ENCODE measurements around the gene TM2D1.
"Not testable (repeated sequence)": the region's sequence is repeated elsewhere in the genome, so short reads cannot be mapped to it uniquely, and the experiment has no call there.

The TM2D1 gene

GRCh38 chr1:61724506-61724812, 482 bp downstream of the TM2D1 start:
- TF ChIP-seq CTCF (IDR thresholded peaks at IDR 0.05; ENCODE audit: insufficient read depth, low read length, missing control alignments), result no peak
- ChIA-PET POLR2A (no interaction called here), CTCF (no interaction called here)
- H3K4me3 ChIP-seq (ENCODE audit: low read depth, low read length), result peak overlapping the region; percentile 100
- no peak for DNase-seq (ENCODE audit: low read depth, low spot score)

GRCh38 chr1:61718996-61719663, 5.8 kb downstream of the TM2D1 start:
- H3K4me3 ChIP-seq (ENCODE audit: low read depth, low read length); POLR2A ChIA-PET; DNase-seq (ENCODE audit: low read depth, low spot score): not testable (repeated sequence)
- CTCF ChIA-PET, result interaction anchor here (1.6 kb wide), 1 partner anchor 134 kb away, joined by 7 read pairs; no protein-coding TSS in a partner anchor

- CTCF ChIA-PET, result no interaction called here
- no peak for TF ChIP-seq CTCF (IDR thresholded peaks at IDR 0.05; ENCODE audit: insufficient read depth, low read length, missing control alignments)
- H3K4me3 ChIP-seq (ENCODE audit: low read depth, low read length), result no peak overlapping the region
- POLR2A ChIA-PET, result no interaction called here
- no peak for DNase-seq (ENCODE audit: low read depth, low spot score)
Measured at GRCh38 chr1:61711969-61712368, 13.0 kb downstream of the TM2D1 start.

GRCh38 chr1:61711257-61711656, 13.7 kb downstream of the TM2D1 start:
- DNase-seq (ENCODE audit: low read depth, low spot score); CTCF ChIA-PET; POLR2A ChIA-PET; H3K4me3 ChIP-seq (ENCODE audit: low read depth, low read length): not testable (repeated sequence)

- CTCF ChIA-PET, result no interaction called here
- DNase-seq (ENCODE audit: low read depth, low spot score), result no peak
- POLR2A ChIA-PET, result no interaction called here
- TF ChIP-seq CTCF (IDR thresholded peaks at IDR 0.05; ENCODE audit: insufficient read depth, low read length, missing control alignments), result no peak
- no peak overlapping the region for H3K4me3 ChIP-seq (ENCODE audit: low read depth, low read length)
Measured at GRCh38 chr1:61709908-61710289, 15.0 kb downstream of the TM2D1 start.

GRCh38 chr1:61708953-61709907, 15.7 kb downstream of the TM2D1 start:
- TF ChIP-seq CTCF (IDR thresholded peaks at IDR 0.05; ENCODE audit: insufficient read depth, low read length, missing control alignments), result no peak
- no peak for DNase-seq (ENCODE audit: low read depth, low spot score)
- ChIA-PET POLR2A (no interaction called here), CTCF (no interaction called here)
- H3K4me3 ChIP-seq (ENCODE audit: low read depth, low read length), result no peak overlapping the region

- no peak for TF ChIP-seq CTCF (IDR thresholded peaks at IDR 0.05; ENCODE audit: insufficient read depth, low read length, missing control alignments)
- ChIA-PET POLR2A (no interaction called here), CTCF (no interaction called here)
- DNase-seq (ENCODE audit: low read depth, low spot score), result no peak
- H3K4me3 ChIP-seq (ENCODE audit: low read depth, low read length), result no peak overlapping the region
Measured at GRCh38 chr1:61699911-61700851, 24.8 kb downstream of the TM2D1 start.

Data from AG04449 (cell line).